Stimulated activated CD4-positive, alpha-beta T cell treated with anti-CD3 and anti-CD28 coated beads, TNF-alpha, amount 100 ng/mL, for 48 hours (primary cell): Measurements from ENCODE around the gene CARMIL1.

Experiments used
- DNase-seq, 3 donors: peaks; one replicate each; pipeline ENCODE4 v3.0.0-alpha.2; 2020; ENCODE audit warnings: low read depth in 3 of 3

Gene CARMIL1

DNA sequence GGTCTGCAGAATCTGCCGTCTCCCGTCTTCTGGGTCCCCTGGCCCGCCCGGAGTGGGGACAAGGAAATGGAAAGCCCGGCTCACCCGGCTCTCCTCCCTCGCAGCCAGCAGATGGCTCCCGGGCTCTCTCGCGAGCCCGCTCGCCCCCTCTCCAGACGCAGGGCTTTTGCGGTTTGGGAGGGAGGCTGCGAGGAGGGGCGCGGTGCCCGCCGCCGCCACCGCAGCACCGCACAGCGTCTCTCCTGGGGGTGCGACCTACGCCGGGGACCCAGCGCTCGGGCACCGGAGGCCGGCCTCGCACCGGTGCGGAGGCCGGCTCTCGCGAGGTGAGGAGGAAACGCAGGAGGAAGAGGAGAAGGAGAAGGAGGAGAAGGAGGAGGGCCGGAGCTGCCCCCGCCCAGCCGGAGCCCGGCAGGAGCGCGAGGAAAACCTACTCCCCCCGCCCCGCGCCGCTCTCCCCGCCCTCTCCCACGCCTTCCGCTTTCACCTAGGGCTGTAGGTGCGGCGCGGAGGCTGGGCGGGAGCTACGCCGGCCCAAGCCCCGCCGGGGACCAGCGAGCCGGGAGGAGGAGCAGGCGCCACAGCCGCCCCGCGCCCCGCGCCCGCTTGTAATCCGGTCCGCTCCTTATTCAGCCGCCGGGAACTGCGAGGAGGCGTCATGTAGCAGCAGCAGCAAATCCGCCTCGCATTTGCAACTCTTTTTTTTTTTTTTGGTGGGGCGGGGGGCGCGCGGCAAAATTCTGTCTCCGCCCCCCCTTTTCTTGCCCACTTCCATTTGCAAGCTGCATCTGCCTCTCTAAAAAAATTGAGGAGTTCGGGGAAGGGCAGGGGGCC lies at the start of gene CARMIL1:
TSS of gene CARMIL1 (plus strand) at position 461 of the 834 bp plus-strand sequence. CDS start 422 bp downstream, outside the sequence.
- peak; percentile 44 to 59 (median 54) for DNase-seq

DNA sequence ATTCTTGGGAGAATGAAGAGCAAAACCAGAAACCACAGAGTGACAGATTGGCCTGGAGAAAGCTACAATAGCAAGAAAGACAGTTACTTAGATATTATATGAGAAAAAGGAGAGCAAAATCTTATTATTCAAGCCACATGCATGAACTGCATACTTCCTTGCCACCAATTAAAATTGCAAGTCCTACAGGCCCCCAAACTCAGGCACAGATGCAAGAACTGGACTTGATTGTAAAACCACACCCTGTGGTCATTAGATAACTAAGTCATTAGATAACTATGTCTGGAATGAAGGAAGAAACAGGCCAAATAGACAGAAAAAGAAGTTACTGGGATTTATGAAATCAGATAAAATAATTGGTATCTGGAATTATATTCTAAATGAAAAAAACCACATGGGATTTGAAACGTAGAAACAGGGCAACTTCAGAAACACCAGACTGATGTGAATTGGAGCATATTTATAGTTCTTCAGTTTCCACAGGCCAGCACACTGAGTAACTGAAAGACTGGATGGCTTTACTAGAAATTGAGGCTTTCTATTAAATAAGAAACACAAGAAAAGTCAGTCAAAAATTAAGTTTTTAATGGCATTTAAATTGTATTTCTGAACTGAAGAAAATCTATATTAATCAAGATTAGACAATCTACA lies 49.4 kb upstream of the CARMIL1 start:
- no peak for DNase-seq

GRCh38 chr6:25232479-25232878 lies 46.7 kb upstream of the CARMIL1 start:
- no peak for DNase-seq

DNA sequence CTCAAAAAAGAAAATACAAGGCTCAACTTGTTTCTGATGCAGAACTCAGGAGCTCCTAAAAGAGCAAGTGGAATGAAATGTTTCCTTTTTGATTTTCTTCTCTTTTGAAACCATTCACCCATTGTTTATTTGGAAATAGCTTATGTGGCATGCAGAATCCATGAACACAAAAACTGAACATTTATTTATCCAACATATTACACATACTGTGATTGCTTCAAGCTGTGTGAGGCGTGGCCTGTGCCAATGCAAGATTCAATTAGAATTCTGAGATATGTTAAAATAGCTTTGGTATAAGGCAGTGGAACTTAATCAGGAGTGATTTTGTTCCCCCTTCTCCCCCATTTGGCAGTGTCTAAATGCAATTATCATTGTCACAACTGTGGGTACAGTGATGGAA lies 45.9 kb upstream of the CARMIL1 start:
- DNase-seq = no peak

GRCh38 chr6:25237579-25237978 lies 41.6 kb upstream of the CARMIL1 start:
- DNase-seq = no peak

- DNase-seq = no peak
Observed at GRCh38 chr6:25239059-25239458, 40.1 kb upstream of the CARMIL1 start.

DNA sequence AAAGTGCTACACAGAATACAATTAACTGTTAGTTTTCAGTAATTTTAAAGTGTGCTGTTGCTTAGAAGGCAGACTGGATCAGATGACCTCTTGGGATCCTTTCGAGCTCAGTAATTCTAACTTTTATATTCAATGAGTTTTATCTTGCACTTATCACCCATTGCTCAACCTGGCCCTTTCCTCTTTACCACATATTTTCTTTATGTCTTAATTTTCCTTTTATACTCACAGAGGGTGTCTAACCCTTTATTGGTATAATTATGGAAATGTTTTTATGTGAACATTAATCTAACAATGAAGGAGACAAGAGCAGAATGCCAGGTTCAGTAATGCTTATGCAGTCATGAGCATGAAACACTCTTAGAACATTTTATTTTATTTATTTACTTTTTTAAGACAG lies 39.7 kb upstream of the CARMIL1 start:
- DNase-seq = no peak

- DNase-seq = no peak
Observed at GRCh38 chr6:25242567-25242966, 36.6 kb upstream of the CARMIL1 start.

- DNase-seq = no peak
Observed at GRCh38 chr6:25244865-25245264, 34.3 kb upstream of the CARMIL1 start.

- DNase-seq = no peak
Observed at GRCh38 chr6:25248123-25248522, 31.1 kb upstream of the CARMIL1 start.

- no peak for DNase-seq
Observed at GRCh38 chr6:25249133-25249532, 30.0 kb upstream of the CARMIL1 start.

GRCh38 chr6:25250878-25251277 lies 28.3 kb upstream of the CARMIL1 start:
- DNase-seq = peak in 2 of 3 donors; percentile 11 to 24

DNA sequence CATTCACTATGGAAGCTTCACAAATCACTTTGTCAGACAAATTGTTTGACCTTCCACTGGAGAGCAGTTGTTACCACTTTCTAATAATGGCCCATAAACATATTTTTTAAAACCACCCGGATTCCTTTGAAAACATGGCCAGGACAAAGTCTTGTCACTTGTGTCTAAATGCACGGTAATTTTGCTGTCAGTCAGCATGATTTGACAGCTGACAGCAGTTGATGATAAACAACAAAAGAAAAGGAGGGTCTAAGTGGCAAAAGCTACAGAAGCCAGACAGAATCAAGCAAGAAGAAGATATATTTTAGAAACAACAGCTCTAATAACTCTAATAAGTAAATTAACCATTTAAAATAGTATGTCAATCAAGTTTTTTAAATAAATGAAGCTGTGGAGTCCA lies 27.7 kb upstream of the CARMIL1 start:
- DNase-seq = no peak

DNA sequence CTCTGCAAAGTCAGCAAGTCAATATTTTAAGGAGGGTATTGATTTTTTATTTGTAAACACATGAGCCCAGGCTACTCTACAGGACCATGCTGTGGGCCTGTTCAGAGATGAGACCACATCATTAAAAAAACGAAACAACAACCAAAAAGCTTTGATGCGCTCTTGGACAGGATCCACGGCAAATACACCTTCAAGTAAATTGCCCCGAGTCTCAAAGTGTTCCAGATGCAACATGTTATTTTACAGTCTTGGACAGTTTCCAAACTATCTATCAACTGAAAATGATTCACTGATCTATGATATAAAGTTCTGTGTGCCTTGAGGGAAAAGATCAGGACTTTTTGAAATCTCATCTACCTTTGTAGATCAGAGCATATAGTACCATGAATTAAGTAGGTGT lies 25.8 kb upstream of the CARMIL1 start:
- DNase-seq = no peak

GRCh38 chr6:25254671-25255070 lies 24.5 kb upstream of the CARMIL1 start:
- no peak for DNase-seq

DNA sequence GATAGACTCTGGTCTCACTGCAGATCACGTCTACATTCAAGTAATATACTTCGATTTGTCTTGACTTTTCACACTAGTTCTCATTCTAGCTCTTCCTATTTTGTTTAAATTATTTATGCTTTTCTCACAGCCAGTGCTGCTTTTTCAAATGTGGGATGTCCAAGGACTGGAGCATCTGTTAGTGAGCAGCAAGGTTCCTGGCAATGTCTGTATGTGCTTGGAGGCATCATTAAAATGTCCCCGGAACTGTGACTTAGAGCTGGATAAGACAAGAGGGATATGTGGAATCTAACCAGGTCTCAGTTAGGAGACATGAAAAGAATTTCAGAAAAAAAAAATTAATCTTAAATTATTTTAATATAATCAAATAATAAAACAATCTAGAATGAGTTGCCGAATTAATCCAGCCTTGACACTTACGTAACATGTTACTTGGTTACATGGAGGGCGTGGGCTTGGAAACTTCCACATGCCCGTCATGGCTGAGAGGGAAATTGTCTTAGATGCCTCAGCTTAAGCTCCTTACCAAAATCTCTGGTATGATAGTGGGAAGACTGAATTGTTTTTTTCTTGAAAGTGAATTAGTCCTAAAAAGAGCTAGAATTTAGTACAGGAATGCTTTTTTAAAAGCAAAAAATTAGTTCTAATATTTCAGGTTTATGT lies 21.4 kb upstream of the CARMIL1 start:
- no peak for DNase-seq

DNA sequence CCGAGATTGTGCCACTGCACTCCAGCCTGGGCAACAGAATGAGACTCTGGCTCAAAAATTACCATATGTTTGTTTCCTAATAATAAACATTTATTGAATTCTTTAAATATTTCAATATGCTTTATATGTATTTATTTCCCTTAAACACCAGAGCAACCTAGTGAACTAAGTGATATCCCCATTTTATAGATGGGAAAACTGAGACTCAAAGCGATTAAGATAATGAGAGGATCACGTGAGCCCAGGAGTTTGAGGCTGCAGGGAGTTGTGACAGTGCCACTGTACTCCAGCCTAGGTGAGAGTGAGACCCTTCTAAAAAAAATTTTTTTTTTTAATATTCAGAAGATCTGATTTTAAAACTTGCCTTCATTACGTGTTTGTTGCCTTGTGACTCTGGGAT lies 19.4 kb upstream of the CARMIL1 start:
- no peak for DNase-seq

- no peak for DNase-seq
Observed at GRCh38 chr6:25263657-25264056, 15.5 kb upstream of the CARMIL1 start.

- no peak for DNase-seq
Observed at GRCh38 chr6:25266456-25267100, 12.6 kb upstream of the CARMIL1 start.

- no peak for DNase-seq
Observed at GRCh38 chr6:25267662-25268061, 11.5 kb upstream of the CARMIL1 start.

DNA sequence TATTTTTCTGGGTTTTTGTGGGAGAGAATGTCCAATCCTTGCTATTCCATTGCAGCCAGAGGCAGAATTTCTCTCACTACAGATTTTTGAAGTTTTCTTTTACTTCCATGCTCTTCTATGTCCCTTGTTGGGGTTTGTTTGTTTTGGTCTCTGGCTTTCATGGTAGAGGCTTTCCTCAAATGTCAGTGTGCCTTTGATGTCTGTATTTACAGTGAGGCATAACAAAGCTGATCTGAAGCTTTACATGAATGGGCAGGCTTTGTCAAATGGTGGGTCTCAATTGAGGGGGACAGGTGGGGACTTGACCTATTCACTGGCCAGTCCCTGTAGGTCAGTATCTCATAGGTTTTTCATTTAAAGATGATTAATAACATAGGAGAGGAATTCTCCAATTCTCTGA lies 8.6 kb upstream of the CARMIL1 start:
- no peak for DNase-seq

DNA sequence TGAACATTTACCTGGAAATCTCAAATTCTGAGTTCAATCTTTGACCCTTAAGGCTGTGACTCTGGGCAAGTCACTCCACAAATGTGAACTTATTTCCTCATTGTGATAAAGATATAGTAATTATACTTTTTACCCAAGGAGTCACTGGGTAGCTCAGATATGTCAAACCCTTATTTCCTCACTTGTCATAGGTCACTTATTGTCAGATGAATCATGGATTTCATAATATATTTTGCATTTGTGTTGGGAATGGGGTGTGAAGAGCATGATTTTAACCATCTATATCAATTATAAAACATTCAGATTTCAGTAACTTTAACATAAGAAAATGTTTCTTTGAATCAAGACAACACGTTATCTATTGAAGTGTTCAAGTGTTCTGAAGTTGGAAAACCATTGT lies 3.7 kb upstream of the CARMIL1 start:
- DNase-seq = no peak
